Measurements from ENCODE around the gene ITGB2.
"Not testable (repeated sequence)": the region's sequence is repeated elsewhere in the genome, so short reads cannot be mapped to it uniquely, and the experiment has no call there.

The ITGB2 gene

GRCh38 chr21:44931501-44932407 lies 11.1 kb upstream of the ITGB2 start:
- no peak for TF ChIP-seq CTCF (IDR thresholded peaks at IDR 0.05; ENCODE audit: borderline replicate concordance, control extremely low read depth, extremely low read depth, insufficient read depth, missing control alignments)
- DNase-seq (ENCODE audit: low spot score) = peak; percentile 58
- in situ Hi-C loops (cut with MboI; ENCODE audit: low sequenced_read_pairs, unreplicated experiment) = loop anchor here (10.0 kb wide), 1 partner anchor 137 kb away; no protein-coding TSS in a partner anchor

GRCh38 chr21:44931137-44931500 lies 10.4 kb upstream of the ITGB2 start:
- no peak for TF ChIP-seq CTCF (IDR thresholded peaks at IDR 0.05; ENCODE audit: borderline replicate concordance, control extremely low read depth, extremely low read depth, insufficient read depth, missing control alignments)
- peak; percentile 74 for DNase-seq (ENCODE audit: low spot score)
- in situ Hi-C loops (cut with MboI; ENCODE audit: low sequenced_read_pairs, unreplicated experiment) = loop anchor here (10.0 kb wide), 1 partner anchor 136 kb away; no protein-coding TSS in a partner anchor

- peak; percentile 58 for DNase-seq (ENCODE audit: low spot score)
- in situ Hi-C loops (cut with MboI; ENCODE audit: low sequenced_read_pairs, unreplicated experiment) = loop anchor here (10.0 kb wide), 1 partner anchor 136 kb away; no protein-coding TSS in a partner anchor
Observed at GRCh38 chr21:44930543-44930981, 9.9 kb upstream of the ITGB2 start.

GRCh38 chr21:44929799-44930542 lies 9.3 kb upstream of the ITGB2 start:
- DNase-seq (ENCODE audit: low spot score) = peak; percentile 72
- in situ Hi-C loops (cut with MboI; ENCODE audit: low sequenced_read_pairs, unreplicated experiment) = loop anchor here (10.0 kb wide), 1 partner anchor 135 kb away; no protein-coding TSS in a partner anchor
- TF ChIP-seq CTCF (IDR thresholded peaks at IDR 0.05; ENCODE audit: borderline replicate concordance, control extremely low read depth, extremely low read depth, insufficient read depth, missing control alignments) = no peak

More at GRCh38 chr21:44930543-44930981, 9.9 kb upstream of the ITGB2 start:
- no peak for TF ChIP-seq CTCF (IDR thresholded peaks at IDR 0.05; ENCODE audit: borderline replicate concordance, control extremely low read depth, extremely low read depth, insufficient read depth, missing control alignments)

- TF ChIP-seq CTCF (IDR thresholded peaks at IDR 0.05; ENCODE audit: borderline replicate concordance, control extremely low read depth, extremely low read depth, insufficient read depth, missing control alignments) = no peak
- in situ Hi-C loops (cut with MboI; ENCODE audit: low sequenced_read_pairs, unreplicated experiment) = no loop called here
- no peak for DNase-seq (ENCODE audit: low spot score)
Observed at GRCh38 chr21:44929242-44929798, 8.6 kb upstream of the ITGB2 start.

- in situ Hi-C loops (cut with MboI; ENCODE audit: low sequenced_read_pairs, unreplicated experiment); DNase-seq (ENCODE audit: low spot score): not testable (repeated sequence)
Observed at GRCh38 chr21:44928500-44929241, 8.0 kb upstream of the ITGB2 start.
